Spleen (tissue), 11 donors: ENCODE results near the gene SORCS2. TPM values are rescaled to one million over a fixed set of nuclear protein-coding genes. Genes with fewer than 3 reads are reported as not detected.

Experiments used
- DNase-seq: peaks from one replicate; pipeline ENCODE4 v3.0.0-alpha.2; 2020
- H3K27ac ChIP-seq, 8 donors: fragments of 200-600 bp; sonication (generic) in 7 of 8; 1 replicate in 4 of 8; 2 replicates in 4 of 8; pipeline versions ENCODE4 v1.5.0 to v1.8.0; 2016 to 2021; ENCODE audit warnings: inconsistent platforms in 4 of 8, mild to moderate bottlenecking in 4 of 8, moderate library complexity in 1 of 8
- H3K27me3 ChIP-seq, 7 donors: fragments of 200-600 bp; sonication (generic) in 6 of 7; replicated peaks in 1 of 7; 1 replicate in 4 of 7; 2 replicates in 3 of 7; pipeline versions ENCODE4 v1.5.0 to v1.8.0; 2016 to 2021; ENCODE audit warnings: inconsistent platforms in 3 of 7, mild to moderate bottlenecking in 1 of 7
- H3K36me3 ChIP-seq, 6 donors: fragments of 200-600 bp; sonication (generic) in 5 of 6; 1 replicate in 4 of 6; 2 replicates in 2 of 6; pipeline versions ENCODE4 v1.5.0 to v1.8.0; 2016 to 2021; ENCODE audit warnings: inconsistent platforms in 2 of 6
- H3K4me1 ChIP-seq, 6 donors: fragments of 200-600 bp; sonication (generic) in 5 of 6; 1 replicate in 3 of 6; 2 replicates in 3 of 6; pipeline versions ENCODE4 v1.5.0 to v1.8.0; 2016 to 2021; ENCODE audit warnings: inconsistent platforms in 3 of 6
- H3K4me3 ChIP-seq, 8 donors: fragments of 200-600 bp; sonication (generic) in 7 of 8; 1 replicate in 4 of 8; 2 replicates in 4 of 8; pipeline versions ENCODE4 v1.5.0 to v1.8.0; 2016 to 2021; ENCODE audit warnings: inconsistent platforms in 4 of 8, mild to moderate bottlenecking in 4 of 8, moderate library complexity in 2 of 8
- H3K9me3 ChIP-seq, 8 donors: fragments of 200-600 bp; sonication (generic) in 7 of 8; 1 replicate in 4 of 8; 2 replicates in 4 of 8; pipeline versions ENCODE4 v1.5.0 to v1.8.0; 2016 to 2021; ENCODE audit warnings: inconsistent platforms in 4 of 8
- POLR2A ChIP-seq, 3 donors: fragments of 450-650 bp; IDR thresholded peaks; one replicate each; pipeline ENCODE4 v1.5.1; 2017; ENCODE audit warnings: antibody characterized with exemption in 3 of 3, mild to moderate bottlenecking in 1 of 3
- POLR2AphosphoS5 ChIP-seq, 3 donors: sonication (generic); formaldehyde crosslinking; IDR thresholded peaks; one replicate each; pipeline ENCODE4 v1.5.1; 2017; ENCODE audit warnings: antibody characterized with exemption in 3 of 3
- WGBS, 5 donors: extraction: QIAGEN DNeasy Blood & Tissue Kit in 3 of 5; methylation state at CpG; one replicate each; pipeline versions ENCODE4 v1.1.5 to v1.1.7; 2013 to 2018; 5-methylcytosine and 5-hydroxymethylcytosine counted together
- intact Hi-C: fragments of 100-400 bp; cut with DNase I; formaldehyde crosslinking; loops from one replicate; pipeline ENCODE4 v1.15.0; 2023; ENCODE audit warnings: low total_unique reads
- polyA plus RNA-seq, 3 donors: library from polyadenylated mRNA; stranded (reverse); fragments of 200-250 nt; gene quantifications; one replicate each; pipeline ENCODE4 v1.2.1, GENCODE V29; 2013
- total RNA-seq, 7 donors: library from RNA; depleted of rRNA in 3 of 7; stranded (reverse); fragments of >200 nt in 3 of 7; fragmentation: NEBNext Ultra II Directional in 4 of 7; extraction: Animal tissue kit (Norgen Biotek cat#: 25700) in 4 of 7; gene quantifications; one replicate each; pipeline versions ENCODE4 v1.1.0 to v1.2.1, GENCODE V29; 2016 to 2021
- TF ChIP-seq, protein P1 (sequence below), 11 experiments: fragments of 200-600 bp in 7 of 11; fragments of 450-650 bp in 4 of 11; sonication (generic) in 4 of 11; IDR thresholded peaks in 8 of 11; conservative IDR thresholded peaks in 3 of 11; 1 replicate in 7 of 11; 2 replicates in 4 of 11; pipeline versions ENCODE4 v1.4.0 to v1.8.0; 2016 to 2021; ENCODE audit warnings: antibody characterized with exemption in 11 of 11, inconsistent platforms in 4 of 11, mild to moderate bottlenecking in 1 of 11
- donor health status: healthy with polysubstance abuse.
- donor health status: DM: no; HTN: no; CAD: no; lungs with moderate emphysema.
- donor health status: DM: no; HTN: no; CAD: no.
- donor health status: Bipolar disorder and iron deficiency.
- donor health status: healthy.
- donor health status: DM: no; HTN: no; CAD: no.
- donor health status: DM: yes; HTN: yes; CAD: no.

The SORCS2 gene
- total and polyA plus RNA-seq, 10 donors: 0.33 to 1.6 (median 0.60) TPM

DNA sequence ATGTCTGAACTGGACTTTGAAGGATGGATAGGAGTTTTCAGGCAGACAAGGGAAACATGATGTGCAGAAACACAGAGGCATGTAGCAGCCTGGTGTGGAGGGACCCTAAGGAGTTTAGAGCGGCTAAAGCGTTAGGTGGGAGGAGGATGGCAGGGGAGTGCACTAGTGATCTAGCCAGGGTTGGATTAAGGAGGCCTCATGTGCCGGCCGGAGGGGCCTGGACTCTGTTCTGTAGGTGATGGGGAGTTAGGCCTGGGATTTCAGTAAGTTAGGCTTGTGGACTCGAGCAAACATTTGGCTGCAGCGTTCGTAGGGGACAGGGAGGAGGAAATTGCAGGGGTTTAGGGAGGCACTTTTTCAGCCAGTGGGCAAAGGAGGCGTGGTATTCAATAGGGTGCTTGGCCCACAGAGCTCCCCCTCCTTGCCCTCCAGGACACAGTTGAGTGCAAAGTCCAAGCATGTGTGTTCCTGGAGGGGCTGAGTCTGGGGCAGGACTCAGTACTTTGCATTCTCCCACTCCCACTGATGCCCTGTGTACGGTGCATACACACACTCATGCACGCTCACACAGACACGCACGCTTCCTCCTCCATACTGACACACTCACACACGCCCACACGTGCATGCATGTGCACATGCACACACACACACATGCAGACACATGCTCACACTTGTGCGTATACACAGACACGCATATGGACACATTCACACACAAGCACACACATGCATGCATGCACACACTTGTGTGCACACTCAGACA lies 223.8 kb downstream of the SORCS2 start:
- Histone ChIP-seq H3K27ac (no peak overlapping the region), H3K9me3 (peaks cover 0 to 14% (median 4%) of the 10 kb centered on the region in 8 donors), H3K36me3 (no peaks in the 10 kb centered on the region), H3K4me3 (no peak overlapping the region), H3K4me1 (no peaks in the 10 kb centered on the region), H3K27me3 (peaks cover 0 to 47% (median 0%) of the 10 kb centered on the region in 7 donors)
- no peak for TF ChIP-seq POLR2A (IDR thresholded peaks at IDR 0.05)
- TF ChIP-seq POLR2AphosphoS5 (IDR thresholded peaks at IDR 0.05): no peak
- TF ChIP-seq, protein P1, sequence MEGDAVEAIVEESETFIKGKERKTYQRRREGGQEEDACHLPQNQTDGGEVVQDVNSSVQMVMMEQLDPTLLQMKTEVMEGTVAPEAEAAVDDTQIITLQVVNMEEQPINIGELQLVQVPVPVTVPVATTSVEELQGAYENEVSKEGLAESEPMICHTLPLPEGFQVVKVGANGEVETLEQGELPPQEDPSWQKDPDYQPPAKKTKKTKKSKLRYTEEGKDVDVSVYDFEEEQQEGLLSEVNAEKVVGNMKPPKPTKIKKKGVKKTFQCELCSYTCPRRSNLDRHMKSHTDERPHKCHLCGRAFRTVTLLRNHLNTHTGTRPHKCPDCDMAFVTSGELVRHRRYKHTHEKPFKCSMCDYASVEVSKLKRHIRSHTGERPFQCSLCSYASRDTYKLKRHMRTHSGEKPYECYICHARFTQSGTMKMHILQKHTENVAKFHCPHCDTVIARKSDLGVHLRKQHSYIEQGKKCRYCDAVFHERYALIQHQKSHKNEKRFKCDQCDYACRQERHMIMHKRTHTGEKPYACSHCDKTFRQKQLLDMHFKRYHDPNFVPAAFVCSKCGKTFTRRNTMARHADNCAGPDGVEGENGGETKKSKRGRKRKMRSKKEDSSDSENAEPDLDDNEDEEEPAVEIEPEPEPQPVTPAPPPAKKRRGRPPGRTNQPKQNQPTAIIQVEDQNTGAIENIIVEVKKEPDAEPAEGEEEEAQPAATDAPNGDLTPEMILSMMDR (IDR thresholded peaks at IDR 0.05 in 8 of 11, conservative IDR thresholded peaks at IDR 0.05 in 3 of 11): no peak
- peak; percentile 56 for DNase-seq
- intact Hi-C loops: no loop called here
- WGBS, 5 donors: 76 to 86% (median 82%) methylated on average over 15 to 16 of the region's 16 CpGs

DNA sequence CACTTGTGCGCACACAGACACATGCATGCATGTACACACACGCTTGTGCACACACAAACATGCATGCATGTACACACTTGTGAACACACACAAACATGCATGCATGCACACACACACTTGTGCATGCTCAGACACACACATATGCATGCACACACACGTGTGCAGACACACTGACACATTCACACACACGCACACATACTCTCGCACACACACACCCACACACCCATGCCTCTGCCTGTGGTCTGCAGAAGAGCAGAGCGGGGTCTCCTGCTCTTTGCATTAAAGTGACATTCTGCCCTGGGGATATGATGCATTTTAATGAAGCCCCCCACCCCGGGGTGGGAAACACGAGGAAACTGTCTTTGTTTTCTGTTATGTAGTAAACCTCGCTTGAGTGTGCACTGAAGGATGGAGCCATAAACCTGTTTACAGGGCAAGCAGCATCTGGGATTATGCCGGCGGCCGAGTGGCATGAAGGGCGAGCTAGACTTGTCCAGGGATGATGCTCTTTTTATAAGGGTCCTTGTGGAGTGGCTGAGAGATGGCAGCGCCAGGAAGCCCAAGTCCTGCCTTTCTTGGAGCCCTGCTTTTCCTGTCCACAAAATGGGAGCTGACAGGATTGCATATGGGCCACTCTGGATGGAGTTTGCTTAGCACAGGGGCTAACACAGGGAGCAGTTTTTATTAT lies 224.6 kb downstream of the SORCS2 start:
- no peak overlapping the region for H3K4me3 ChIP-seq
- peaks cover 0 to 14% (median 4%) of the 10 kb centered on the region in 8 donors for H3K9me3 ChIP-seq
- H3K27me3 ChIP-seq: peaks cover 0 to 42% (median 0%) of the 10 kb centered on the region in 7 donors
- H3K27ac ChIP-seq: no peak overlapping the region
- no peaks in the 10 kb centered on the region for H3K4me1 ChIP-seq
- intact Hi-C loops: no loop called here
- TF ChIP-seq, protein P1 (IDR thresholded peaks at IDR 0.05 in 8 of 11, conservative IDR thresholded peaks at IDR 0.05 in 3 of 11): no peak
- TF ChIP-seq POLR2A (IDR thresholded peaks at IDR 0.05) (no peak), POLR2AphosphoS5 (IDR thresholded peaks at IDR 0.05) (no peak)
- WGBS, 5 donors: 78 to 84% (median 83%) methylated on average over 14 of the region's 14 CpGs
- peak; percentile 35 for DNase-seq
- H3K36me3 ChIP-seq: no peaks in the 10 kb centered on the region

DNA sequence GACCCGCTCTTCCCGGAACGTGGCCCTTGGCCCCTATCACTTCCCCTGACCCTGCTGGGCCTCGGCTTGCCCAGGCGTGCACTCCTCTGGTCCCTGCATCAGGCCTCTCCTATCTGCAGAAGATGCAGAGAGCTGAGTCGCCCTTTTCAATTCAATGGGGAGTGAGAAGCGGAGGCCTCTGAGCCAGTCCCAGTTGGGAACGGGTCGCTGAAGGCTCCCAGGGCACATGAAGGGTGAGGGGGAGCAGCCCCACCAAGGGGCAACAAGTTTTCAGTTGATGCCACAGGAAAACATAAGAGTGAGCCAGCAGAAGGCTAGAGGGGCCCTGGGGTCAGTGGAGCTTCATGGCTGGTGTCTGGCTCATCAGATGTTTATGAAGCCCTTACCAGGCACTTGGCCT lies 225.3 kb downstream of the SORCS2 start:
- Histone ChIP-seq H3K27ac (no peak overlapping the region), H3K36me3 (no peaks in the 10 kb centered on the region), H3K9me3 (peaks cover 0 to 14% (median 4%) of the 10 kb centered on the region in 8 donors), H3K27me3 (peaks cover 0 to 34% (median 0%) of the 10 kb centered on the region in 7 donors), H3K4me1 (no peaks in the 10 kb centered on the region), H3K4me3 (no peak overlapping the region)
- no peak for TF ChIP-seq POLR2A (IDR thresholded peaks at IDR 0.05)
- no peak for TF ChIP-seq POLR2AphosphoS5 (IDR thresholded peaks at IDR 0.05)
- TF ChIP-seq, protein P1 (IDR thresholded peaks at IDR 0.05 in 8 of 11, conservative IDR thresholded peaks at IDR 0.05 in 3 of 11): no peak
- intact Hi-C loops: no loop called here
- WGBS, 5 donors: 80 to 88% (median 87%) methylated on average over 7 to 9 of the region's 9 CpGs
- peak; percentile 36 for DNase-seq
